ENCODE data around the gene MRAP. TPM values are rescaled to one million over a fixed set of nuclear protein-coding genes. Genes with fewer than 3 reads are reported as not detected.
A peak's percentile ranks its signal among the peaks of the same experiment; 100 is the strongest.
"Not testable (repeated sequence)": the region's sequence is repeated elsewhere in the genome, so short reads cannot be mapped to it uniquely, and the experiment has no call there.

Gene MRAP
- total and polyA plus RNA-seq, 2 experiments from 2014 or later = 0.33 TPM; not detected in 1

DNA sequence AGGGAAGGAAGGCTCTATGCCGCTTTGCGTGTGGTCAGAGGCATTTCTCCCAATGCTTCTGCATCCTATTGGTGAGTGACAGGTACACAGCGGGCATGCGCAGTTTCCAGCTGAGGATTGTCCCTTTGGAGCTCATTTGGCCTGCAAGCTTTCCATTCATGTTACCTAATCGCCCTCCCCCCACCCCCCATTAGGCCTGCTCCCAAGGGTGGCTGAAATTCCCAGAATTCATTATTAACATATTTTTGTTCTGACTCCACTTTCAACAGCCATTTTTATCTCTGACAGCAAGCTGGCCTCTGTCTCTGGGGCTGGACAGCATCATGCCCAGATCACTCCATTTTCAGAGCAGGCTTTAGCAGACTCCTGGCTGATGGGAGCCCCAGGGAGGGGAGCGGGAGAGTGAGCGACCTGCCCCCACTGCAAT lies 45.4 kb upstream of the MRAP start:
- Histone ChIP-seq H3K9me3 (ENCODE audit: low read depth) (no peaks in the 10 kb centered on the region), H3K4me3 (no peak overlapping the region), H3K4me1 (ENCODE audit: insufficient read depth) (peaks cover 17% of the 10 kb centered on the region), H4K20me1 (ENCODE audit: insufficient read depth, poor library complexity, severe bottlenecking) (no peaks in the 10 kb centered on the region), H3K27me3 (no peaks in the 10 kb centered on the region), H3K27ac (no peak overlapping the region), H2AFZ (no peak overlapping the region), H3K9me2 (replicated peaks; ENCODE audit: insufficient read depth) (no peaks in the 10 kb centered on the region), H3K4me2 (no peak overlapping the region), H3K79me2 (no peaks in the 10 kb centered on the region), H3K36me3 (replicated peaks; ENCODE audit: insufficient read depth, low read depth) (no peaks in the 10 kb centered on the region)
- TF ChIP-seq, protein P1, sequence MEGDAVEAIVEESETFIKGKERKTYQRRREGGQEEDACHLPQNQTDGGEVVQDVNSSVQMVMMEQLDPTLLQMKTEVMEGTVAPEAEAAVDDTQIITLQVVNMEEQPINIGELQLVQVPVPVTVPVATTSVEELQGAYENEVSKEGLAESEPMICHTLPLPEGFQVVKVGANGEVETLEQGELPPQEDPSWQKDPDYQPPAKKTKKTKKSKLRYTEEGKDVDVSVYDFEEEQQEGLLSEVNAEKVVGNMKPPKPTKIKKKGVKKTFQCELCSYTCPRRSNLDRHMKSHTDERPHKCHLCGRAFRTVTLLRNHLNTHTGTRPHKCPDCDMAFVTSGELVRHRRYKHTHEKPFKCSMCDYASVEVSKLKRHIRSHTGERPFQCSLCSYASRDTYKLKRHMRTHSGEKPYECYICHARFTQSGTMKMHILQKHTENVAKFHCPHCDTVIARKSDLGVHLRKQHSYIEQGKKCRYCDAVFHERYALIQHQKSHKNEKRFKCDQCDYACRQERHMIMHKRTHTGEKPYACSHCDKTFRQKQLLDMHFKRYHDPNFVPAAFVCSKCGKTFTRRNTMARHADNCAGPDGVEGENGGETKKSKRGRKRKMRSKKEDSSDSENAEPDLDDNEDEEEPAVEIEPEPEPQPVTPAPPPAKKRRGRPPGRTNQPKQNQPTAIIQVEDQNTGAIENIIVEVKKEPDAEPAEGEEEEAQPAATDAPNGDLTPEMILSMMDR (IDR thresholded peaks at IDR 0.05; ENCODE audit: poor library complexity) = no peak
- TF ChIP-seq EZH2phosphoT487 (IDR thresholded peaks at IDR 0.05; ENCODE audit: low read depth, severe bottlenecking, unreplicated experiment) (no peak), EZH2 (IDR thresholded peaks at IDR 0.05; ENCODE audit: borderline replicate concordance) (no peak)
- WGBS (ENCODE audit: low lambda C conversion rate, missing lambda C conversion rate) = 61% methylated on average over 7 of the region's 7 CpGs
- peak; percentile 19 for DNase-seq (ENCODE audit: low spot score)

DNA sequence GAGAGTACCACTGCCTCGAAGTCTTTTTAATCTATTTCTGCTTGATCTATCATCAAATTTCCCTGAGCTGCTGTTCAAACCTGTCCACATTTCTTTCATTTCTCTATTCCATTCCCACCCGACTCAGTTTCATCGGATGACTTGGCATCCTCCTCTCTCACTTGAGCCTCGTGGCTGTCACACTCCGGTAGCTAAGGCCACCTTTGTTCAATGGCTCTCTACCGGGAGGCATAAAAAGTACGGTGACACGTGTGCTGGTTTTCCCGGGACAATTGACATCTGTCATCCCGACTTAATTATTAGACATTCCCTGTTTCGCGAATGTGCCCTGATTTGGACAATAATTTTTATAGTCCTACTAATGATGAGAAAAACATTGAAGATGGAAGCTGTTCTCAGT lies 42.4 kb upstream of the MRAP start:
- Histone ChIP-seq H4K20me1 (ENCODE audit: insufficient read depth, poor library complexity, severe bottlenecking) (no peaks in the 10 kb centered on the region), H3K79me2 (no peaks in the 10 kb centered on the region), H3K27ac (peak overlapping the region; percentile 56), H3K9me2 (replicated peaks; ENCODE audit: insufficient read depth) (no peaks in the 10 kb centered on the region), H3K4me3 (no peak overlapping the region), H2AFZ (no peak overlapping the region), H3K4me2 (peak overlapping the region; percentile 33), H3K27me3 (no peaks in the 10 kb centered on the region), H3K9me3 (ENCODE audit: low read depth) (no peaks in the 10 kb centered on the region), H3K4me1 (ENCODE audit: insufficient read depth) (peaks cover 17% of the 10 kb centered on the region), H3K36me3 (replicated peaks; ENCODE audit: insufficient read depth, low read depth) (no peaks in the 10 kb centered on the region)
- no peak for DNase-seq (ENCODE audit: low spot score)
- whole genome bisulfite sequencing (ENCODE audit: low lambda C conversion rate, missing lambda C conversion rate) = 84% methylated on average over 12 of the region's 12 CpGs
- TF ChIP-seq, protein P1 (IDR thresholded peaks at IDR 0.05; ENCODE audit: poor library complexity) = no peak
- TF ChIP-seq EZH2 (IDR thresholded peaks at IDR 0.05; ENCODE audit: borderline replicate concordance) (no peak), EZH2phosphoT487 (IDR thresholded peaks at IDR 0.05; ENCODE audit: low read depth, severe bottlenecking, unreplicated experiment) (no peak)

GRCh38 chr21:32256873-32257620 lies 41.6 kb upstream of the MRAP start:
- H3K27me3 ChIP-seq = no peaks in the 10 kb centered on the region
- no peaks in the 10 kb centered on the region for H4K20me1 ChIP-seq (ENCODE audit: insufficient read depth, poor library complexity, severe bottlenecking)
- peak; percentile 88 for DNase-seq (ENCODE audit: low spot score)
- peak overlapping the region; percentile 56 for H3K27ac ChIP-seq
- peak overlapping the region; percentile 33 for H3K4me2 ChIP-seq
- TF ChIP-seq EZH2phosphoT487 (IDR thresholded peaks at IDR 0.05; ENCODE audit: low read depth, severe bottlenecking, unreplicated experiment) = no peak
- H2AFZ ChIP-seq = no peak overlapping the region
- H3K79me2 ChIP-seq = no peaks in the 10 kb centered on the region
- no peak overlapping the region for H3K4me3 ChIP-seq
- no peaks in the 10 kb centered on the region for H3K36me3 ChIP-seq (replicated peaks; ENCODE audit: insufficient read depth, low read depth)
- WGBS (ENCODE audit: low lambda C conversion rate, missing lambda C conversion rate) = 57% methylated on average over 9 of the region's 9 CpGs
- no peaks in the 10 kb centered on the region for H3K9me3 ChIP-seq (ENCODE audit: low read depth)
- H3K9me2 ChIP-seq (replicated peaks; ENCODE audit: insufficient read depth) = no peaks in the 10 kb centered on the region
- peaks cover 17% of the 10 kb centered on the region for H3K4me1 ChIP-seq (ENCODE audit: insufficient read depth)

GRCh38 chr21:32257962-32258785 lies 40.5 kb upstream of the MRAP start:
- Histone ChIP-seq H3K4me3 (no peak overlapping the region), H3K36me3 (replicated peaks; ENCODE audit: insufficient read depth, low read depth) (no peaks in the 10 kb centered on the region), H3K27ac (no peak overlapping the region), H3K4me2 (no peak overlapping the region), H3K4me1 (ENCODE audit: insufficient read depth) (peaks cover 17% of the 10 kb centered on the region), H4K20me1 (ENCODE audit: insufficient read depth, poor library complexity, severe bottlenecking) (no peaks in the 10 kb centered on the region), H3K9me2 (replicated peaks; ENCODE audit: insufficient read depth) (no peaks in the 10 kb centered on the region), H3K27me3 (no peaks in the 10 kb centered on the region), H3K9me3 (ENCODE audit: low read depth) (no peaks in the 10 kb centered on the region), H3K79me2 (no peaks in the 10 kb centered on the region), H2AFZ (no peak overlapping the region)
- TF ChIP-seq, protein P1 (IDR thresholded peaks at IDR 0.05; ENCODE audit: poor library complexity) = peak; percentile 84
- no peak for TF ChIP-seq EZH2 (IDR thresholded peaks at IDR 0.05; ENCODE audit: borderline replicate concordance)
- DNase-seq (ENCODE audit: low spot score) = peak; percentile 90
- 37% methylated on average over 16 of the region's 16 CpGs for WGBS (ENCODE audit: low lambda C conversion rate, missing lambda C conversion rate)

- not testable (repeated sequence) for H3K79me2 ChIP-seq; H3K4me2 ChIP-seq; H3K36me3 ChIP-seq (replicated peaks; ENCODE audit: insufficient read depth, low read depth); H2AFZ ChIP-seq; H3K27me3 ChIP-seq; H3K4me3 ChIP-seq; H3K27ac ChIP-seq; H3K9me3 ChIP-seq (ENCODE audit: low read depth); H4K20me1 ChIP-seq (ENCODE audit: insufficient read depth, poor library complexity, severe bottlenecking); DNase-seq (ENCODE audit: low spot score); H3K9me2 ChIP-seq (replicated peaks; ENCODE audit: insufficient read depth)
- WGBS (ENCODE audit: low lambda C conversion rate, missing lambda C conversion rate) = 92% methylated on average over 5 of the region's 5 CpGs
- H3K4me1 ChIP-seq (ENCODE audit: insufficient read depth) = peaks cover 14% of the 10 kb centered on the region
Observed at GRCh38 chr21:32258786-32259048, 39.9 kb upstream of the MRAP start.
